Activated gamma-delta T cell (primary cell): ENCODE results near the gene PODN.

Experiments used
- DNase-seq: peaks from one replicate; lab custom pipeline; 2025; lab: John Stamatoyannopoulos, UW
- total RNA-seq, 2 donors: gene quantifications; one replicate each; lab custom pipeline; 2026; lab: John Stamatoyannopoulos, UW

Gene PODN, protein sequence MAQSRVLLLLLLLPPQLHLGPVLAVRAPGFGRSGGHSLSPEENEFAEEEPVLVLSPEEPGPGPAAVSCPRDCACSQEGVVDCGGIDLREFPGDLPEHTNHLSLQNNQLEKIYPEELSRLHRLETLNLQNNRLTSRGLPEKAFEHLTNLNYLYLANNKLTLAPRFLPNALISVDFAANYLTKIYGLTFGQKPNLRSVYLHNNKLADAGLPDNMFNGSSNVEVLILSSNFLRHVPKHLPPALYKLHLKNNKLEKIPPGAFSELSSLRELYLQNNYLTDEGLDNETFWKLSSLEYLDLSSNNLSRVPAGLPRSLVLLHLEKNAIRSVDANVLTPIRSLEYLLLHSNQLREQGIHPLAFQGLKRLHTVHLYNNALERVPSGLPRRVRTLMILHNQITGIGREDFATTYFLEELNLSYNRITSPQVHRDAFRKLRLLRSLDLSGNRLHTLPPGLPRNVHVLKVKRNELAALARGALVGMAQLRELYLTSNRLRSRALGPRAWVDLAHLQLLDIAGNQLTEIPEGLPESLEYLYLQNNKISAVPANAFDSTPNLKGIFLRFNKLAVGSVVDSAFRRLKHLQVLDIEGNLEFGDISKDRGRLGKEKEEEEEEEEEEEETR
- total RNA-seq, result 0 to 0.48 reads per million in 2 donors

DNA sequence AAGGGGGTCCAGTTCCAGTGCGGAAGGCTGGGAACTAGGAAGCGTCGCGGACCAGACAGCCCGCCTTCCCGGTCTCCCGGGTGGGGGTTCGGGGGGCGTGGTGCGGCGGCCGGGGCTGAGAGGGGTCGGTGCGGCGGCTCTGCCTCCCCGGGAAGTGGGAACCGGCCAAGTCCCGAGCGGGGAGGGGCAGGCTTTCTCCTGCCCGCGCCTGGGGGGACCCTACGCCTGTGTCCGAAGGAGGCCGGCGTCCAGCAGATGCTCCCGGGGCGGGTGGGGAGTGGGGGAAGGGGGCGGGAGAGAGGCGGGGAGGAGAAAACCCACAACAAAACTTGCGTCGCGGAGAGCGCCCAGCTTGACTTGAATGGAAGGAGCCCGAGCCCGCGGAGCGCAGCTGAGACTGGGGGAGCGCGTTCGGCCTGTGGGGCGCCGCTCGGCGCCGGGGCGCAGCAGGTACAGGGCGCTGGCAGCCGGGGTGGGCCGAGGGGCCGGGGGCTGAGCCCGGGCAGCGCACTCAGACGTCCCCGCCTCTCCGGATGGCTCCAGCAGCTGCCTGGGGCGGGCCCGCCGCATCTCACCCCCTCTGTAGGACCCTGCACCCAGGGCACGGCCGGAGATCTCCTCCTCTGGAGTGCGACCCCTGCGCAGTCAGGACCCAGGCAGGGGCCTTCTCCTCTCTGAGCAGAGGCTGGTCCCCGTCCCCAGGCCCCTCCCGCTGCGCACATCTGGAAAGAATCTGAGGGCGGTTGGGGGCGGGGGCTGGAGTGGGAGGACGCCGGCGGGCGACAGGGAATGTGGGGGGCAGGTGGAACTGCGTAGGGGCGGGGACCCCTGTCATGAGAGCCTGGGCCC lies at the start of gene PODN:
TSS of gene PODN (plus strand) at position 355 of the 849 bp plus-strand sequence. CDS start 7,643 bp downstream, outside the sequence.
- no peak for DNase-seq

DNA sequence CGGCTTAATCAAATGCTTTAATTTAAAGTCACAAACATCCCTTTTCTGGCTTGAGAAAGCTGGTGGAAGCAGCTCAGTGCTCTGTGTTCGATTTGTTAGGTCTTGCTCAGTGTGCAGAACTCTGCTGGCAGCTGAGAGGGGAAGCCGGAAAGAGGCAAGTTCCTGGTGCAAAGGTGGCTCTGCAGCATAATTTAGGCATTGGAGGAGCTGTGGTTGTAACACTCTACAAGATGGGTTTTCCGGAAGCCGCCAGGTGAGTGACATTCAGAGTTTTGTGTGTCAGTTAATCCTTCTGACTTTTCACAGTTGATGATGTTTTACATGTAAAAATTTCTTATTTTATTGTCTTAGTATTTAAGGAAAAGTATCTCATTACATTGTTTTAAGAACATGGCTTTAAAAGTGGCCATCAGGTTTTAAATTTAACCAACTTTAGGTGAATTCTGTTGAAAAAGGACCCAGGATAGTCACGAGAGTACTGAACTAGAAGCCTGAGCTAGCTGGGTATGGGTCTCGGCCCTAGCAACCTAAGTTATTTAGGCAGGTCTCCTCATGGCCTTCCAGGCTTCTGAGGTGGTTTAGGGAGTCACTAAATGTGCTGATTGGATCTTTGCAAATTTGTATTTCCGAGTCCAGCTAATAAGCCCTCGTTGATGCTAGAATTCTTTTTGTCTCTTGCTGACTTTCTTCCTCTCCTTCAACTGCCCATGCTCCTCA lies 47.1 kb upstream of the PODN start:
- no peak for DNase-seq

DNA sequence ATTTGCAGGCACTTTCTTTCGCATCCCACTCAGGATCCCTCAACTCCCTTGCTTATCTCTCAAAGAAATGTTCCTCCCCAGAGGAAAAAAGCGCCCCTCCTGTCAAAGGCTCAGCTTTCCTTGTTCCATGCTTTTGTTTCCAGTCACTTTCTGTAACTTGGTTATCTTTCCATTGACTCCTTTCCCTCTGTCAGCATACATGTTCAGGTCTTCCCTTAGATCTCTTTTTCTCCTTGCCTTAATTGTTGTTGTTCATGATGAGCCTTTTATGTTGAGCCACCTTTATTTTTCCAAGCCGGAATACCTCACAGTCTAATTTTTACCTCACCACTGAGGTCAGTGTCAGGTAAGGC lies 46.5 kb upstream of the PODN start:
- no peak for DNase-seq

DNA sequence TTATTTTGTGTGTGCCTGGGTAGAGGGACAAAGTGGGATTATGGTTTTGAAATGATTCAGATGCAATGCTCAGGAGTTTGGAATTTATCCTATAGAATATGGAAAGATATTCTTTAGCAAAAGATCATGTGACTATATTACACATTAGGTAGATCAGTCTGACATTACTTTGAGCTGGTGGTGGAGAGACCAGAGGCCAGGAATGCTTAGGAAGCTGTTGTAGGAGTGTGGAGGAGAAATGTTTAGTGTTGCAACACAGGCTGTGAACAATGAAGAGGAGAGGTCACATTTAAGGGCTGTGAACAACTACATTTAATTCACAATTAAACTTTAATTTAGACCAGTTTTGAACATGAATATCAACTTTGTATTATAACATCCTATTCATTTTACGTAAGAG lies 45.3 kb upstream of the PODN start:
- DNase-seq, result no peak

DNA sequence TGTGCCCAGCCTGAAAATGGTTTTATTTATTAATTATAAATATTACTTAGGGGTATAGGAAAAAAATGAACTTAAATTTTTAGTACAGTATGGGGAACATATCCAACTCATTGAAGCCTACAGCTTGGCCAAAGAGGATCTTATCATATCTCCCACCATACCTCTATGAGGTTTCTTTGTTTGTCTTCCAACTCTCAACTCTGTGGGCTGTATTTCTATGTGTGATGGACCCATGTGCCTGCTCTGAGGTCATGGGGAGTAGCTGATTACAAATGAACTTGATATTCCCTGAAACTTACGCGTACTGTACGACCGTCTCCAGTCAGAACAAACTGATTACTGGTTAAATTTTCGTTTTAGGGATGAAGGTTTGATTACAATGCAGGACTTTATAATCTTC lies 41.4 kb upstream of the PODN start:
- no peak for DNase-seq

DNA sequence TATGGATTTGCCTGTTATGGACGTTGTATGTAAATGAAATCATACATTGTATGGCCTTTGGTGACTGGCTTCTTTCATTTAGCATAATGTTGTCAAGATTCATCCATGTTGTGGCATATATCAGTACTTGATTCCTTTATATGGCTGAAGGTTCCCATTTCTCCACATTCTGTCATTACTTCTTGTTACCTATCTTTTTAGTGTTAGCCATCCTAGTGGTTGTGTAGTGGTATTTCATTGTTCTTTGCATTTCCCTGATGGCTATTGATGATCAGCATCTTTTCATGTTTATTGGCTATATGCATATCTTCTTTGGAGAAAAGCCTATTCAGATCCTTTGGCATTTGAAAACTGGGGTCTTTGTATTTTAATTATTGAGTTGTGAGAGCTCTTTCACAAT lies 39.8 kb upstream of the PODN start:
- no peak for DNase-seq

DNA sequence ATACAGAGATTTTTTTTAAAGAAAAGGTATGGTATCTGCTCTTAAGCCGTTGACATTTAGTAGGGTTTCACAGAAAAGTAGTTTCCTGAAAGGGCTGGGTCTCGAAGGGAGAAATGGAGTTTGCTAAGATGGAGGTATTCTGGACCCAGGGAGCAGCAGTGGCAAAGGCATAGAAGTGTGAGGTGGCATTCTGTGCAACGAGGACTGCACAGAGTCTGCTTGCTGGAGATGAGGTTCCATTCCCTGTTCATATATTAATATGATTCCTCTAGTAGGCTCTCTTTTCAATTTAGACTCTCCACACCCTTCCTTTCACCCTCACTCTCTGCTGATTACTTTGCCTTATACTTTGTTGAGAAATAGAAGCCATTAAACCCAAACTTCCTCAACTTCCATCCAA lies 38.5 kb upstream of the PODN start:
- no peak for DNase-seq

DNA sequence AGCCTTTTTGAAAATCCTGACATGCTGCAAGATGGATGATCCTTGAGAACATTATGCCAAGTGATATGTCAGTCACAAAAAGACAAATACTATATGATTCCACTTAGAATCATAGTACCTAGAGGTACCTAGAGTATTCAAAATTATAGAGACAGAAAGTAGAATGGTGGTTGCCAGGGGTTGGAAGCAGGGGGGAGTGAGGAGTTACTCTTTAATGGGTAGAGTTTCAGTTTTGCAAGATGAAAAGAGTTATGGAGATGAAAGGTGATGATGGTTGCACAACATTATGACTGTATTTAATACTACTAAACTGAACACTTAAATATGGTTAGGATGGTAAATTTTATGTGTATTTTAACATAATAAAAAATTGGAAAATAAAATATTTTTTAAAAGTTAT lies 37.9 kb upstream of the PODN start:
- no peak for DNase-seq

DNA sequence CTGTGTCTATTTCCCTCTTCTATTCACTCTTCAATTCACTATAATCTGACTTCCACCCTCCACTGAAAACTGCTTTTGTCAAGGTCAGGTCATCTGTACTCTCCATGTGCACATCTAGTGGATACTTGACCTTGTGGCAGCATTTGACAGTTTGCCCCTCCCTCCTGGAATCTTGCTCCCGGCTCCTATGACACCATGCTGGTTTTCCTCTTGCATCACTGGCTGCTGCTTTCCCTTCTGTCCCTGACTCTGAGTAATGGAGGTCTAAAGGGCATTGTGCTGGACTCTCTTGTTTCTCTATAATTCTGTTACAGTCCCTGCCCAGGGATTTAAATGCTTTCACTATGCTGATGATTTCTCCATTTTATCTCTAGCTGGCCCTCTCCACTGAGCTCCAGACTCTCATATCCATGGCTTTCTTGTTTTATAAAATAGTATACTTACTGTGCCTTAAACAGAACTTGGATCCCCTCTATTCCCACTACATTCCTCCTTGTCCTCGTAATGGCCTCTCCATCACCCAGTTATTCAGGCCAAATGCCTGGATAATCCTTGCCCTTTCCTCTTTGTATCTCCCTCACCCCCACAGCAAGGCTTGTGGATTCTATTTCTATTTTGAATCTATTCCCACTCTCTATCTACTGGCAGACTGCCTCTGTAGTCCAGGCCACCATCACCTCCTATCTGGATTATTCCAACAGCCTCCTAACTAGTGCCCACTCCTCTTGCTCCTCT lies 36.8 kb upstream of the PODN start:
- DNase-seq, result no peak

DNA sequence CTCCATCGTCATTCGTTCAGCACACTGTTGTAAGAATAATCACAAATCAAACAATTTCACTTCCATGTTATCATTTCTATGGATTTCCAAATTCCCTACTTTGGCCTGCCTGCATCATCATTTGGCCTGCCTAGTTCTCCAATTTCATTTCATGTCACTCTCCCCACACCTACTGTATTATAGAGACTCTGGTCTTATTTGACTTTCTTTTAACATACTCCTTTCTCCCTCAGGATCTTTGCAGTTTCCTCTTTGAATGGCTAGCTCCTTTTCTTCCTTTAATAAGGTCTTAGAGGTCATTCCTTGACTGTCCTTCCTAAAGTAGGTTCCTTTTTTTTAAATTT lies 36.3 kb upstream of the PODN start:
- no peak for DNase-seq

DNA sequence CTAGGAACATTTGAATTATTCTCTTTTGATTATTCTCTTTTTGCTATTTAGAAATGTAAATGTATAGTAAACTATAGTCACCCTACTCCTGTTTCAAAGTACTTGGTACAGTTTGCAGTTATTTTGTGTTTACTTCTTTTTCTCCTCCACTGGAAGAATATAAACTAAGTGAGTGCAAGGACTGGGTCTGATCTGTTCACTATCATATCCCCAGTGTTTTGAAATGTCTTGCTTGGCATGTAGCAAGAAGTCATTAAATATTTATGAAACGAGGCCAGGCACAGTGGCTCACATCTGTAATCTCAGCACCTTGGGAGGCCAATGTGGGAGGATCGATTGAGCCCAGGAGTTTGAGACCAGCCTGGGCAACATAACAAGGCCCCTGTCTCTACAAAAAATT lies 35.8 kb upstream of the PODN start:
- DNase-seq, result no peak

DNA sequence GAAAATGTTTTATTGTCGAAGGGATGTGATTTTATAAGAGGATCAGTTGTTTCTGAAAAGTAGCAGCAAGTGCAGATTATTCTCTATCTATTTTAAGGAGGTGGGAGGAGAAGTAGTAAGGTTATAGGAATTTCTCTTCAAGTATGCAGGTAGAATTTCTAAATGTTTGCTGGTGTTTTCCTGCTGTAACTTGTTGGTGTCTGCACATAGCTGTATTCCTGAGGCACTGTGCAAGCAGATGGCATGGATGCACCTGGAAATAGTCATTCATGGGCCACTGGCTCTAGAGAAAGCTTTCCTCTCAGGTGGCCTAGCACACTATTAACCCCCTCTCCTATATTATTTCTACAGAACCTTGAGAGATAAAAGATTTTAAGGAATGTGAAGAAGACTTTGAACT lies 30.3 kb upstream of the PODN start:
- DNase-seq, result no peak

DNA sequence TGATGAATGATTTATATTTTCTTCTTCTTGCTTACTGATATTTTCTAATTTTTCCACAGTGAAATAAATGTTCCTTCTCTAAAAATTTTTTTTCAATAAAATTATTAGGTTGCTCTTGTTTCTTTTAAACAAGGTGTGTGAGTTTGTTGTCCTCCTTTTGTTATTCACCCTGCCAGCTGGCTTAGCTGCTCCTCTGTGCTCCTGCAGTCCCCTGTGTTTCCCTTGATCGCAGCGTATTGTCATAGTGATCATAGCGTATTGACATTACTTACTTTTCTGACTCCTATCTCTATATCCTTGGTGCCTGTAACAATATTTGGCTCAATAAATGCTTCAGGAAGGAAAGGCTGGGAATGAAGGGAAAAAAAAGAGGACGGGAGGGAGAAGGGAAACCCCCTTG lies 24.9 kb upstream of the PODN start:
- no peak for DNase-seq

DNA sequence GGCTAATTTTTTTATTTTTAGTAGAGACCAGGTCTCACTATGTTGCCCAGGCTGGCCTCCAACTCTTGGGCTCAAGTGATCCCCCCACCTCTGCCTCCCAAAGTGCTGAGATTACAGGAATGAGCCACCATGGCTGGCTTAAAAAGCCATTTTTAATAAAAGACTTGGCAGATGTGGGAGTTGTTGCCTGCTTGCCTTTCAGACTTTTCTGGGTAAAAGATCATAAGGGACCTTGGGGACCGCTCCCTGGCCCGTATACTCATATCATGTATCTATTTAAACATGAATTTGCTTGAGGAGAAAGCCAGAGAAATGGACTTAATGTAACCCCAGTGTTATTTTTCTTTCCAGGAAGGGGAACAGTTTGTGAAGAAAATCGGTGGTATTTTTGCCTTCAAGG lies 23.4 kb upstream of the PODN start:
- no peak for DNase-seq

DNA sequence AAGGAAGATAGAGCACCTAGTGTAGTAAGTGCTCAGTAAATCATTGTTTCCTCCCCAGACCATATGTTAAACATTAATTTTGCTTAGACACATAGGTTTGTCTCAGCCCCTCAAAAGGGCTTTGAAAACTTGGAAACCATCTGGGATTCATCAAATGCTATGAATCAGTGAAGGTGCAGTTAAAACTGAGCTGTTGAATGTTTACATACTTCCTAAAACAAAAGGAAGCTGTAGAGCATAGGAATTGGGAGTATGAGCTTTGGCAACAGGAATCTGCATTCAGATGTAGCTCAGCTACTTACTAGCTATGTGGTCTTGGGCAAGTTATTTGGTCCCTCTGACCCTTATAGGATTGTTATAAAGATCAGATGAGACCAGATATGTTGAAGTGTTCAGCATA lies 18.7 kb upstream of the PODN start:
- no peak for DNase-seq

DNA sequence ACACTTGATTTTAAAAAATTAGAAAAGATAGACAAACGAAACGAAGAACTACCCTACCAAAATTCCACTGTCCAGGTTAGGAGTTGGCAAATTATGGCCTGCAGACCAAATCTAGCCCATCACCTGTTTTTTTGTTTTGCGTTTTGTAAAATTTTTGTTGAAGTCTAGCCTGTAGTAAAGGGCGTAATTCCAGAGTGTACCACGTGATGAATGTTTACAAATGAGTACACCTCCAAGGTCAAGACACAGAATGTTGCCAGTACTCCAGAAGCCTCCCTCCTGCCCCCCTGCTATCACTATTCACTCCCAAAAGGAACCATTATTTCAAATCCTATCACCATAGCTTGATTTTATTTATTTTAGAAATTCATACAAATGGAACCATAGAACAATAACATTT lies 17.1 kb upstream of the PODN start:
- no peak for DNase-seq

DNA sequence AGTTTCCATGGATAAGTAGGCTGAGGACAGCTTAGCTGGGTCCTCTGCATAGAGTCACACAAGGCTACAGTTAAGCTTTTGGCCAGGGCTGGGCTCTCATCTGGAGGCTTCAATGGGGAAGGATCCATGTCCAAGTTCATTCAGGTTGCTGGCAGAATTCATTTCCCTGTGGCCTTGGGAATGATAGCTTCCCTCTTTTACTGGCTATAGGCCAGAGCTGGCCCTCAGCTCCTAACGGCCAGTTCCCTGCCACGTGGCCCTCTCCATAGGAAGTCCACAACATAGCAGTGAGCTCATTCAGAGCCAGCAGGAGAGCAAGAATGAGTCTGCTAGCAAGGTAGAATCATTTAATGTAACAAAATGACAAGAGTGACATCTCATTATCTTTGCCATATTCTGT lies 15.1 kb upstream of the PODN start:
- DNase-seq, result no peak

DNA sequence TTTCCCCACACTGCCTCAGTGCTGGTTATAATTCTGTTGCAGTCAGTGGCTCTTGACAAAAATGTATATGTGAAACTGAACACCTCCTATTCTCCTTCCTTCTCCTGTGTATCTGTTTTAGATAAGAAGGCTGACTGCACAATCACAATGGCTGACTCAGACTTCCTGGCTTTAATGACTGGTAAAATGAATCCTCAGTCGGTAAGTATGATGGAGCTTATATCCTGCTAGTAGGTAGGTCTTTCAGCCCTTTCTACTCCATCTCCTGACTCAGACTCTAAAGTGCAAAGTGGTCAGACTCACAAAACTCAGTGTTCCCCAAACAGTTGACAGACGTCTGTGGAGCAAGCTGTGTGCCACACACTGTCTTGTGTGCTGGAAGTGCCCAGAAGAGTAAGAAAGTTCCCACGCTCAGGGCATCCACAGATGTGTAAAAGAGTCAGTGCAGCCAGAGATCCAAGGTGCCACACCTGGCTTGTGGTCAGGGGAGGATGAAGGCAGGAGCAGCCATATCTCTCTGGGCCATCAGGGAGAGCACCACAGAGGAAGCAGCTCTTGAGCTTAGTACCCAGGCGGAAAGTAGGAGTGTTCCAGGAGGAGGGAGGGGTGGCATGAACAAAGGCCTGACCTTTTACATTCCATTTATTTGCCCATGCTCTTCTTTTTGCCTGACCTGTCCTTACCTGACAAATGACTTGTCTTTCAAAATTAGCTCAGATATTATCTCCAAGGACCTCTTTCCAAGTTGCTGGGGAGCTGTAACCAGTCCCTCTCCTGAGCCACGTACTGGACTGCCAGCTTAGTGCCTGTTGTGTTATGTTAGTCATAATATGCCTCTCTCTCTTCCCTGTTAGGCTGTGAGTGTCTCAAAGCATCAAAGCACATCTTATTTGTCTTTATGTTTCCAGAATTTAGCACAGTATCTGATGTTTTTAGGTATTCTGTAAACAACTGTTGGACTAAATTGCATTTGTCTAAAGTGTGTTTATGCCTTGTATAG lies 14.0 kb upstream of the PODN start:
- DNase-seq, result no peak

DNA sequence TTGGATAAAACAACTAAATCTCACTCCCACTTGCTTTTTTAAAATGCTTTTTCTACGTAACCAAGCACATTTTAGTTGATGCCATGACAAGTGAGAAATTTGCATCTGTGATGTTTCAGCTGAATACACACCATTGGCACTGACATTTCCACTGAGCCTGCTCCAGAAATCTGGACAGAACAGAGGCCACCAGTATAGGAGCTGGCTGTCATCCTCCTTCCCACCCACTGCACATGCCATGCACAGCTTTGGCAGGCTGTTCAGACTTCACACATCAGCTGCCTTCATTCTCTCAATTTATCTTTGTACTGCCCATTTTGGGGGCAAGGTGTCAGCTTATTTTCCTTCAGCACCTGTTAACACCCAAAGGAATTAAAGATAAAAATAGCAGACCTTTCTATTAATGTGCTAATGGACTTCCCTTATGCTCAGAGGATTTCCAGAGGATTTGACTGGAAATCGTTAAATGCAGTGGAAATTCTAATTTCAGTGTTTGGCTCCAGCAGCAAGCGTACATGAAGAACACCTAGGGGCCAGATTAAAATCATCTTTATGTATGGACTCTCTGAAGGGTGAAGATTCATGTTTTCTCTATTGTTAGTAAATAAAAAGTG lies 12.9 kb upstream of the PODN start:
- no peak for DNase-seq

DNA sequence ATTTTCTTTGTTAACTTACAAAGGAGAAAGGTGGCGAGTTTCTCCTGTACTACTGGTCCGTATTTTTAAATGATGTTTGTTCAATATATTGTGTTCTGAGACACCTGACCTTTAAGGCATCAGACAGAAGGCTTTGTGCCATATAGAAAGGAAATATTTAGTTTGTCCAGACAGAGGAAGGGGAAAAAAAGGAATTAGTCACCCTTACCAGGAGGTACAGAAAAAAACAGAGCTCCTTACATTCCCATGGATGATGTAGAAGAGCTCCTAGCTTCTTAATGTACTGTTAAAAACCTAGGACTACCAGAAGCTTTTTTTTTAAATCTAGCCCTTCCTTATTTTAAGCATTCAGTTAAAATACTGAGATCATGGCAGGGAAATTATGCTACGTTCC lies 12.4 kb upstream of the PODN start:
- no peak for DNase-seq
